Measurements from ENCODE around the gene HEATR1.

- no peak for TF ChIP-seq SIN3A (IDR thresholded peaks at IDR 0.05; ENCODE audit: borderline replicate concordance, insufficient read depth, low read length)
- no peak for TF ChIP-seq POLR2AphosphoS5 (IDR thresholded peaks at IDR 0.05; ENCODE audit: low read depth, low read length)
- no peak for TF ChIP-seq REST (IDR thresholded peaks at IDR 0.05; ENCODE audit: insufficient read depth in 1 of 2, low read depth in 2 of 2, low read length in 2 of 2)
- TF ChIP-seq TAF1 (IDR thresholded peaks at IDR 0.05; ENCODE audit: borderline replicate concordance, insufficient read depth, low read length) = no peak
- TF ChIP-seq FOXP2 (optimal IDR thresholded peaks at IDR 0.05; ENCODE audit: borderline replicate concordance, extremely low read depth, extremely low read length, insufficient read depth) = no peak
These were observed 13.7 kb downstream of the HEATR1 start for GRCh38 chr1:236590553-236591150.
